ENCODE measurements around the gene KLF16. TPM values are rescaled to one million over a fixed set of nuclear protein-coding genes. Genes with fewer than 3 reads are reported as not detected.

The KLF16 gene
- polyA plus RNA-seq, 3 donors = 0.51 to 23.3 (median 0.67) TPM

GRCh38 chr19:1908364-1908678 is 44.9 kb upstream of the KLF16 start:
- no peaks in the 10 kb centered on the region for H3K9me3 ChIP-seq (replicated peaks in 1 of 2; ENCODE audit: control insufficient read depth in 1 of 2, insufficient read depth in 1 of 2, low read length in 2 of 2)
- peaks cover 58% of the 10 kb centered on the region for H4K20me1 ChIP-seq (ENCODE audit: insufficient read depth, low read length)
- no peak overlapping the region for H3K9ac ChIP-seq (ENCODE audit: insufficient read depth, low read length, poor library complexity, severe bottlenecking)
- H3K4me1 Mint-ChIP-seq = peaks cover 40% of the 10 kb centered on the region
- no peaks in the 10 kb centered on the region for H3K27me3 ChIP-seq (ENCODE audit: control insufficient read depth in 2 of 2, insufficient read depth in 2 of 2, low read length in 2 of 2)
- no peak overlapping the region for H3K4me3 Mint-ChIP-seq
- no peak overlapping the region for H2AFZ ChIP-seq (ENCODE audit: insufficient read depth, low read depth, low read length, poor library complexity, severe bottlenecking)
- peaks cover 24 to 41% of the 10 kb centered on the region in 2 donors for H3K4me1 ChIP-seq (ENCODE audit: control insufficient read depth in 1 of 2, insufficient read depth in 2 of 2, low read length in 2 of 2)
- peaks cover 6 to 16% of the 10 kb centered on the region in 2 donors for H3K36me3 ChIP-seq (replicated peaks in 1 of 2; ENCODE audit: control insufficient read depth in 1 of 2, insufficient read depth in 2 of 2, low read length in 2 of 2)
- no peaks in the 10 kb centered on the region for H3K27me3 Mint-ChIP-seq (ENCODE audit: low read depth in 3 of 3)
- peak overlapping the region in 1 of 7 donors; percentile 42 for H3K27ac Mint-ChIP-seq
- no peak overlapping the region for H3K4me2 ChIP-seq (replicated peaks; ENCODE audit: extremely low read depth, low read length, poor library complexity, severe bottlenecking)
- no peaks in the 10 kb centered on the region for H3K9me3 Mint-ChIP-seq
- no peak for TF ChIP-seq CTCF (IDR thresholded peaks at IDR 0.05)
- H3K79me2 ChIP-seq (ENCODE audit: insufficient read depth, low read length) = peaks cover 71% of the 10 kb centered on the region
- H3K36me3 Mint-ChIP-seq = peaks cover 5 to 22% of the 10 kb centered on the region in 2 donors
- no peak overlapping the region for H3K4me3 ChIP-seq (replicated peaks in 1 of 3; ENCODE audit: low read depth in 2 of 3, low read length in 3 of 3)
- 99% methylated on average over 12 of the region's 13 CpGs for WGBS (ENCODE audit: insufficient coverage)
- DNase-seq = no peak
- intact Hi-C loops (cut with micrococcal nuclease) = no loop called here
- H3K27ac ChIP-seq (ENCODE audit: low read depth in 1 of 2, low read length in 2 of 2) = no peak overlapping the region

GRCh38 chr19:1907563-1908363 is 44.4 kb upstream of the KLF16 start:
- no peak overlapping the region for H3K4me3 ChIP-seq (replicated peaks in 1 of 3; ENCODE audit: low read depth in 2 of 3, low read length in 3 of 3)

More at GRCh38 chr19:1907563-1908363, 44.4 kb upstream of the KLF16 start:
- Mint-ChIP-seq H3K4me1 (peaks cover 46% of the 10 kb centered on the region), H3K27ac (peak overlapping the region in 1 of 7 donors; percentile 42), H3K27me3 (ENCODE audit: low read depth in 3 of 3) (no peaks in the 10 kb centered on the region), H3K36me3 (peaks cover 2 to 17% of the 10 kb centered on the region in 2 donors), H3K9me3 (no peaks in the 10 kb centered on the region), H3K4me3 (no peak overlapping the region)
- TF ChIP-seq CTCF (IDR thresholded peaks at IDR 0.05) = no peak
- no peak for DNase-seq
- H3K27me3 ChIP-seq (ENCODE audit: control insufficient read depth in 2 of 2, insufficient read depth in 2 of 2, low read length in 2 of 2) = no peaks in the 10 kb centered on the region
- 95% methylated on average over 37 of the region's 43 CpGs for WGBS (ENCODE audit: insufficient coverage)
- intact Hi-C loops (cut with micrococcal nuclease) = no loop called here
- no peak overlapping the region for H3K9ac ChIP-seq (ENCODE audit: insufficient read depth, low read length, poor library complexity, severe bottlenecking)
- no peak overlapping the region for H2AFZ ChIP-seq (ENCODE audit: insufficient read depth, low read depth, low read length, poor library complexity, severe bottlenecking)
- no peak overlapping the region for H3K4me2 ChIP-seq (replicated peaks; ENCODE audit: extremely low read depth, low read length, poor library complexity, severe bottlenecking)
- H3K36me3 ChIP-seq (replicated peaks in 1 of 2; ENCODE audit: control insufficient read depth in 1 of 2, insufficient read depth in 2 of 2, low read length in 2 of 2) = peaks cover 2 to 10% of the 10 kb centered on the region in 2 donors
- peaks cover 29 to 47% of the 10 kb centered on the region in 2 donors for H3K4me1 ChIP-seq (ENCODE audit: control insufficient read depth in 1 of 2, insufficient read depth in 2 of 2, low read length in 2 of 2)
- H4K20me1 ChIP-seq (ENCODE audit: insufficient read depth, low read length) = peaks cover 52% of the 10 kb centered on the region
- H3K27ac ChIP-seq (ENCODE audit: low read depth in 1 of 2, low read length in 2 of 2) = no peak overlapping the region
- H3K9me3 ChIP-seq (replicated peaks in 1 of 2; ENCODE audit: control insufficient read depth in 1 of 2, insufficient read depth in 1 of 2, low read length in 2 of 2) = no peaks in the 10 kb centered on the region
- H3K79me2 ChIP-seq (ENCODE audit: insufficient read depth, low read length) = peaks cover 66% of the 10 kb centered on the region
